Fibroblast of skin of scalp (primary cell): ENCODE results near the gene GLIS1.

ENCODE experiments used
- DNase-seq: peaks from one replicate; pipeline ENCODE4 v3.0.0-alpha.2; 2013

Gene GLIS1

GRCh38 chr1:53717025-53717804, 21.7 kb downstream of the GLIS1 start:
- no peak for DNase-seq

GRCh38 chr1:53716150-53716549, 22.8 kb downstream of the GLIS1 start:
- no peak for DNase-seq

GRCh38 chr1:53715478-53715877, 23.5 kb downstream of the GLIS1 start:
- peak; percentile 21 for DNase-seq

GRCh38 chr1:53712276-53712675, 26.7 kb downstream of the GLIS1 start:
- no peak for DNase-seq

- DNase-seq, result no peak
Measured at GRCh38 chr1:53710584-53710983, 28.4 kb downstream of the GLIS1 start.

GRCh38 chr1:53708687-53709086, 30.3 kb downstream of the GLIS1 start:
- no peak for DNase-seq

- no peak for DNase-seq
Measured at GRCh38 chr1:53706356-53706755, 32.6 kb downstream of the GLIS1 start.

GRCh38 chr1:53705446-53706096, 33.4 kb downstream of the GLIS1 start:
- DNase-seq, result no peak

- DNase-seq, result no peak
Measured at GRCh38 chr1:53704804-53705445, 34.0 kb downstream of the GLIS1 start.

GRCh38 chr1:53704304-53704703, 34.7 kb downstream of the GLIS1 start:
- no peak for DNase-seq

- DNase-seq, result no peak
Measured at GRCh38 chr1:53703174-53703573, 35.8 kb downstream of the GLIS1 start.

- no peak for DNase-seq
Measured at GRCh38 chr1:53702341-53702740, 36.6 kb downstream of the GLIS1 start.

GRCh38 chr1:53700776-53701175, 38.2 kb downstream of the GLIS1 start:
- no peak for DNase-seq

GRCh38 chr1:53699981-53700380, 39.0 kb downstream of the GLIS1 start:
- DNase-seq, result no peak

GRCh38 chr1:53698384-53698980, 40.5 kb downstream of the GLIS1 start:
- DNase-seq, result no peak

GRCh38 chr1:53697721-53698383, 41.1 kb downstream of the GLIS1 start:
- DNase-seq, result no peak

- no peak for DNase-seq
Measured at GRCh38 chr1:53696990-53697389, 42.0 kb downstream of the GLIS1 start.

- no peak for DNase-seq
Measured at GRCh38 chr1:53696571-53696970, 42.4 kb downstream of the GLIS1 start.

GRCh38 chr1:53696051-53696450, 42.9 kb downstream of the GLIS1 start:
- no peak for DNase-seq

GRCh38 chr1:53695116-53695515, 43.8 kb downstream of the GLIS1 start:
- DNase-seq, result no peak

GRCh38 chr1:53694718-53695091, 44.3 kb downstream of the GLIS1 start:
- no peak for DNase-seq

- DNase-seq, result no peak
Measured at GRCh38 chr1:53693773-53694717, 44.9 kb downstream of the GLIS1 start.
